ENCODE data around the gene TLX3. TPM values are rescaled to one million over a fixed set of nuclear protein-coding genes. Genes with fewer than 3 reads are reported as not detected.

Gene TLX3
- total and polyA plus RNA-seq, 2 of the 4 experiments (the other 2 are of a cell fraction), result not detected

DNA sequence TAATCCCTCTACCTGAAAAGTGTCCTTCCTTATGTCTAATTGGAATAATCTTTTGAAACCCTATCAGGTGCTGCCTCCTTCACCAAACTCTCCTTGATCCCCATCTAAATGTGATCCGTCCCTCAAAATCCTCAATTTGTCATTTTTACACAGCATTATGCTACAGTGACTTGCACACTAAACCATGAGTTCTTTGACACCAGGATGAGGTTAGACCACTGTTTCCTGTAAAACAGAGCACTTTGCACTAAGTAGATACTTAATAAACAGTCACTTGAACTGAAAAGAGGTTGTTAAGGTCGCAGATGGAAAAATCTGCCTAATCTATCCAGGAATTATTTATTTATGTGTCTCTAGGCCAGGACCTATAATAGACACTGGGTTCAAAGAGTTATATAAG, 44.2 kb upstream of the TLX3 start:
- no peak overlapping the region for H2BK15ac ChIP-seq (ENCODE audit: low read depth, low read length)
- no peak overlapping the region for H2AK9ac ChIP-seq (replicated peaks; ENCODE audit: low read depth, low read length, poor library complexity)
- H3K4me3 ChIP-seq (ENCODE audit: insufficient read depth, low read depth, low read length), result no peak overlapping the region
- H3K9me1 ChIP-seq (ENCODE audit: insufficient read depth, low read length), result no peaks in the 10 kb centered on the region
- no peaks in the 10 kb centered on the region for H3K4me1 ChIP-seq (ENCODE audit: control insufficient read depth, insufficient read depth, low read length)
- H3K23ac ChIP-seq (ENCODE audit: low read depth, low read length), result no peak overlapping the region
- WGBS, 2 experiments (ENCODE audit: extremely low coverage in 2 of 2, insufficient read length in 1 of 2), result 100% methylated on average over 1 of the region's 2 CpGs; no CpG with 5 or more reads in 1 of the 2 experiments
- no peak overlapping the region for H2BK120ac ChIP-seq (ENCODE audit: low read depth, low read length)
- ChIA-PET CTCF (no interaction called here), POLR2A (ENCODE audit: unreplicated experiment) (no interaction called here)
- H3K27ac ChIP-seq (ENCODE audit: insufficient read depth, low read length), result no peak overlapping the region
- no peak overlapping the region for H3K14ac ChIP-seq (replicated peaks; ENCODE audit: low read depth, low read length)
- intact Hi-C loops (cut with micrococcal nuclease), result loop anchor here (5.0 kb wide), 1 partner anchor 33 kb away; no protein-coding TSS in a partner anchor
- H3K27me3 ChIP-seq (ENCODE audit: control insufficient read depth, insufficient read depth, low read length), result no peaks in the 10 kb centered on the region
- H3K9ac ChIP-seq (ENCODE audit: low read depth, low read length), result no peak overlapping the region
- H3K4ac ChIP-seq (ENCODE audit: low read depth, low read length), result no peak overlapping the region
- no TSS peak for BruUV-seq (replicated peaks)
- no peak overlapping the region for H2AK5ac ChIP-seq (ENCODE audit: low read depth, low read length)
- dilution Hi-C loops (cut with HindIII; ENCODE audit: low sequenced_read_pairs, unreplicated experiment), result no loop called here
- no peak overlapping the region for H4K8ac ChIP-seq (ENCODE audit: low read depth in 2 of 2, low read length in 2 of 2)
- in situ Hi-C loops (cut with MboI; ENCODE audit: low sequenced_read_pairs), result no loop called here
- H3K4me2 ChIP-seq (ENCODE audit: low read depth, low read length), result no peak overlapping the region
- H3K56ac ChIP-seq (ENCODE audit: extremely low read depth, insufficient read depth, low read length), result no peak overlapping the region
- no peaks in the 10 kb centered on the region for H3K9me3 ChIP-seq (ENCODE audit: control insufficient read depth, insufficient read depth, low read length)
- H4K20me1 ChIP-seq (ENCODE audit: insufficient read depth, low read length), result no peaks in the 10 kb centered on the region
- no peak overlapping the region for H2BK5ac ChIP-seq (ENCODE audit: low read depth, low read length, poor library complexity, severe bottlenecking)
- ATAC-seq (ENCODE audit: low read depth) (no peak), DNase-seq (no peak)
- no peak for TF ChIP-seq RCOR1 (IDR thresholded peaks at IDR 0.05; ENCODE audit: insufficient replicate concordance, low read length)
- TF ChIP-seq MAZ (IDR thresholded peaks at IDR 0.05; ENCODE audit: borderline replicate concordance, low read depth, low read length), result no peak
- TF ChIP-seq, protein P1, sequence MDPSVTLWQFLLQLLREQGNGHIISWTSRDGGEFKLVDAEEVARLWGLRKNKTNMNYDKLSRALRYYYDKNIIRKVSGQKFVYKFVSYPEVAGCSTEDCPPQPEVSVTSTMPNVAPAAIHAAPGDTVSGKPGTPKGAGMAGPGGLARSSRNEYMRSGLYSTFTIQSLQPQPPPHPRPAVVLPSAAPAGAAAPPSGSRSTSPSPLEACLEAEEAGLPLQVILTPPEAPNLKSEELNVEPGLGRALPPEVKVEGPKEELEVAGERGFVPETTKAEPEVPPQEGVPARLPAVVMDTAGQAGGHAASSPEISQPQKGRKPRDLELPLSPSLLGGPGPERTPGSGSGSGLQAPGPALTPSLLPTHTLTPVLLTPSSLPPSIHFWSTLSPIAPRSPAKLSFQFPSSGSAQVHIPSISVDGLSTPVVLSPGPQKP (IDR thresholded peaks at IDR 0.05; ENCODE audit: borderline replicate concordance, low read depth, low read length), result no peak
- no peak for TF ChIP-seq NFE2L2 (IDR thresholded peaks at IDR 0.05; ENCODE audit: low read depth, low read length)
- TF ChIP-seq SMC3 (IDR thresholded peaks at IDR 0.05; ENCODE audit: low read depth, low read length), result no peak
- TF ChIP-seq RFX5 (IDR thresholded peaks at IDR 0.05; ENCODE audit: low read depth, low read length), result no peak
- TF ChIP-seq RAD21 (IDR thresholded peaks at IDR 0.05; ENCODE audit: low read length), result no peak
- no peak for TF ChIP-seq POLR2A (IDR thresholded peaks at IDR 0.05; ENCODE audit: low read depth, low read length)
- no peak for TF ChIP-seq MXI1 (IDR thresholded peaks at IDR 0.05; ENCODE audit: borderline replicate concordance, low read depth, low read length)
- TF ChIP-seq, protein P2, sequence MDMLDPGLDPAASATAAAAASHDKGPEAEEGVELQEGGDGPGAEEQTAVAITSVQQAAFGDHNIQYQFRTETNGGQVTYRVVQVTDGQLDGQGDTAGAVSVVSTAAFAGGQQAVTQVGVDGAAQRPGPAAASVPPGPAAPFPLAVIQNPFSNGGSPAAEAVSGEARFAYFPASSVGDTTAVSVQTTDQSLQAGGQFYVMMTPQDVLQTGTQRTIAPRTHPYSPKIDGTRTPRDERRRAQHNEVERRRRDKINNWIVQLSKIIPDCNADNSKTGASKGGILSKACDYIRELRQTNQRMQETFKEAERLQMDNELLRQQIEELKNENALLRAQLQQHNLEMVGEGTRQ (IDR thresholded peaks at IDR 0.05; ENCODE audit: low read depth, low read length), result no peak
- TF ChIP-seq CHD1 (IDR thresholded peaks at IDR 0.05; ENCODE audit: low read depth, low read length), result no peak
- TF ChIP-seq FOS (IDR thresholded peaks at IDR 0.05; ENCODE audit: low read depth, low read length), result no peak
- TF ChIP-seq MAFK (IDR thresholded peaks at IDR 0.05; ENCODE audit: low read depth, low read length), result no peak
- TF ChIP-seq CEBPB (IDR thresholded peaks at IDR 0.05; ENCODE audit: low read depth, low read length), result no peak
- no peak for TF ChIP-seq CTCF (conservative IDR thresholded peaks at IDR 0.05; ENCODE audit: low read depth, low read length)
- no peak for TF ChIP-seq BHLHE40 (IDR thresholded peaks at IDR 0.05; ENCODE audit: low read depth, low read length)
- H4K91ac ChIP-seq (ENCODE audit: insufficient read depth, low read depth, low read length), result no peak overlapping the region
- no peak overlapping the region for H2BK20ac ChIP-seq (ENCODE audit: low read depth, low read length)
- H3K18ac ChIP-seq (ENCODE audit: low read depth, low read length), result no peak overlapping the region
- H3K79me1 ChIP-seq (ENCODE audit: low read depth in 1 of 2, low read length in 2 of 2), result no peaks in the 10 kb centered on the region
- H3K36me3 ChIP-seq (ENCODE audit: control insufficient read depth, insufficient read depth, low read length), result peaks cover 2% of the 10 kb centered on the region; the same call in 1 of the 2 replicates
- H2AFZ ChIP-seq (replicated peaks; ENCODE audit: low read length, poor library complexity), result no peak overlapping the region
- H4K5ac ChIP-seq (ENCODE audit: low read depth, low read length), result no peak overlapping the region
